ENCODE data around the gene HOXB9. TPM values are rescaled to one million over a fixed set of nuclear protein-coding genes. Genes with fewer than 3 reads are reported as not detected.

The HOXB9 gene
- total RNA-seq, 3 donors from 2014 or later (not counting 1 experiment from before 2014, with no cell fraction given): 0.12 to 1.0 (median 0.18) TPM

- Mint-ChIP-seq H3K27ac (peak overlapping the region; percentile 35 to 84), H3K27me3 (ENCODE audit: low read depth in 2 of 2) (peaks cover 81 to 86% of the 10 kb centered on the region in 2 donors), H3K9me3 (no peaks in the 10 kb centered on the region), H3K4me3 (peak overlapping the region; percentile 89), H3K36me3 (no peaks in the 10 kb centered on the region), H3K4me1 (peaks cover 18 to 20% of the 10 kb centered on the region in 2 donors)
- intact Hi-C loops (cut with micrococcal nuclease): no loop called here
- Histone ChIP-seq H3K27ac (ENCODE audit: low read length) (no peak overlapping the region), H3K36me3 (ENCODE audit: control insufficient read depth, insufficient read depth, low read length) (no peaks in the 10 kb centered on the region), H3K4me1 (ENCODE audit: control insufficient read depth, insufficient read depth, low read length) (peaks cover 28% of the 10 kb centered on the region), H3K4me3 (ENCODE audit: low read length) (peak overlapping the region; percentile 14), H3K9me3 (ENCODE audit: control insufficient read depth, insufficient read depth, low read length) (no peaks in the 10 kb centered on the region), H3K27me3 (ENCODE audit: control insufficient read depth, insufficient read depth, low read length) (peaks cover 71% of the 10 kb centered on the region)
- ATAC-seq (peak; percentile 58 to 75 (median 71)), DNase-seq (peak; percentile 39 to 73)
- under 1% methylated on average over 69 of the region's 69 CpGs for WGBS (ENCODE audit: insufficient coverage)
- no peak for TF ChIP-seq CTCF (IDR thresholded peaks at IDR 0.05)
Measured at GRCh38 chr17:48625495-48626244, 488 bp downstream of the HOXB9 start.

DNA sequence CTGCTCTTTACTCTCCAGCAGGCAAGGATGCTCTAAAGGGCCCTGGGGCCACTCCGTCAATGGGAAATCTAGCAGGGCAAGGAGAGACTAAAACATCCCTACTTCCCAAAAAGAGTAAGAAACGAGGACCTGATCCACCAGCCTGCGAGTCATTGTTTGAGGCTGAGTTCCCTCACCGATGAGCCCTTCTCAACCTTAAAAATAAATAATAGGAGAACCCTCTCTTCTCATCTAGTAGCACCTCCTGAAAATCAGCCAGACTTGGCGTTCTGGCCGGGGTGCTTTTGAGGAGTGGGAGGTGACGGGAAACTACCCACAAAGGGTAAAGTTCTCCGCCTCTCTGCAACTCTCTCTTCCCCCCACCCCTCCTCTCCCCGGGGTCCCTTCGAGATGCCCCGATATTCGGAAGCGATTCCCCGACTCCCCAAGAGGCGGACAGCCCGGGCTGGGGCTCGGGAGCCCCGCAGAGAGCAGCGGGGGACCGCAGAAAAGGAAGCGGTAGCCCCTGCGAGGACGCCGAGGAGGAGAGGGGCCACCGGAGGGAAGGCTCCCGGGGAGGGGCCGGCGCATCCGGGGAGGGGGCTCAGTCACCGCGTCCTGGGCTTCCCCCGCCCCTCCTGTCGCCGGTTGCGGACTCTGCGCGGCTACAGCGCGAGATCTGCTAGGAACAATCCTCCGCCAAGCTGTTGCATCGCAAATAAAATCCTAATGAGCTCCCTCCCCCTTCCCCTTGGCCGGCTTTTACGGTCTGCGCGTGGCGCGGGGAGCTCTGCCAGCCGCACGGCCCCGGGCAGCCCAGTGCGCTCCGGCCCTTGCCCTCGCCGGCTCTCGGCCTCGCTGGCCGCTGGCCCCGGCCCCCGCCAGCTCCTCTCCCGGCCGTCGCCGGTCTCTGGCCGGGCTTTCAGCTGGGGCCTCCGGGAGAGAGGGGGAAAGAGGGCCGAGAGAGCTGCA lies 1.3 kb downstream of the HOXB9 start:
- Histone ChIP-seq H3K4me1 (ENCODE audit: control insufficient read depth, insufficient read depth, low read length) (peaks cover 28% of the 10 kb centered on the region), H3K27me3 (ENCODE audit: control insufficient read depth, insufficient read depth, low read length) (peaks cover 73% of the 10 kb centered on the region), H3K9me3 (ENCODE audit: control insufficient read depth, insufficient read depth, low read length) (no peaks in the 10 kb centered on the region), H3K36me3 (ENCODE audit: control insufficient read depth, insufficient read depth, low read length) (no peaks in the 10 kb centered on the region), H3K4me3 (ENCODE audit: low read length) (no peak overlapping the region), H3K27ac (ENCODE audit: low read length) (no peak overlapping the region)
- intact Hi-C loops (cut with micrococcal nuclease): loop anchor here (5.0 kb wide), 1 partner anchor 543 kb away; no protein-coding TSS in a partner anchor
- peak overlapping the region in 1 of 2 donors; percentile 84 for H3K27ac Mint-ChIP-seq
- H3K4me3 Mint-ChIP-seq: peak overlapping the region; percentile 49
- H3K36me3 Mint-ChIP-seq: no peaks in the 10 kb centered on the region
- peak in 1 of 2 donors; percentile 62 for DNase-seq
- no peaks in the 10 kb centered on the region for H3K9me3 Mint-ChIP-seq
- H3K4me1 Mint-ChIP-seq: peaks cover 19 to 20% of the 10 kb centered on the region in 2 donors
- peaks cover 78 to 81% of the 10 kb centered on the region in 2 donors for H3K27me3 Mint-ChIP-seq (ENCODE audit: low read depth in 2 of 2)
- no peak for TF ChIP-seq CTCF (IDR thresholded peaks at IDR 0.05)
- ATAC-seq: peak in 2 of 3 donors; percentile 32 to 33
- WGBS (ENCODE audit: insufficient coverage): 3% methylated on average over 65 of the region's 66 CpGs

DNA sequence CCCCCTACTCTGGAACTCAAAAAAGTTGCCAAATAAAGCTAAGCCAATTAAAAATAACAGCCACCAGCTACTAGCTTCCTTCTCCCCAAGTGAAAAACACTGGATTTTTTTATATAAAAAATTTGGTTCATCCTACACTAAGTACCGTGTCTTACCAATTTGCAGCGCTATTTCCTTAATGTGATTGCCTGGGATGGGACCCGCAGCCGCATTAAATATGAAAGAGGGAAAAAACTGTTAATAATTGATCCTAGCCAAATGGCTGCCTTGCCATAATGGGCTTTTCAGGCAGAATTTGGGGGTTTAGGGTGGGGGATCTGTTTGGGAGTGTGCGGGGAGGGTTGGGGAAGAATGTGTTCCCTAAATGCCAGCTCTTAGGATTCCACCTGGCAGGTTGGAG lies 2.0 kb downstream of the HOXB9 start:
- peaks cover 20 to 23% of the 10 kb centered on the region in 2 donors for H3K4me1 Mint-ChIP-seq
- DNase-seq (no peak), ATAC-seq (no peak)
- peak overlapping the region; percentile 49 for H3K4me3 Mint-ChIP-seq
- H3K36me3 Mint-ChIP-seq: no peaks in the 10 kb centered on the region
- Histone ChIP-seq H3K9me3 (ENCODE audit: control insufficient read depth, insufficient read depth, low read length) (no peaks in the 10 kb centered on the region), H3K27me3 (ENCODE audit: control insufficient read depth, insufficient read depth, low read length) (peaks cover 73% of the 10 kb centered on the region), H3K4me3 (ENCODE audit: low read length) (no peak overlapping the region), H3K4me1 (ENCODE audit: control insufficient read depth, insufficient read depth, low read length) (peaks cover 28% of the 10 kb centered on the region), H3K36me3 (ENCODE audit: control insufficient read depth, insufficient read depth, low read length) (no peaks in the 10 kb centered on the region), H3K27ac (ENCODE audit: low read length) (no peak overlapping the region)
- peaks cover 78 to 81% of the 10 kb centered on the region in 2 donors for H3K27me3 Mint-ChIP-seq (ENCODE audit: low read depth in 2 of 2)
- intact Hi-C loops (cut with micrococcal nuclease): loop anchor here (5.0 kb wide), 1 partner anchor 542 kb away; no protein-coding TSS in a partner anchor
- no peak for TF ChIP-seq CTCF (IDR thresholded peaks at IDR 0.05)
- H3K27ac Mint-ChIP-seq: no peak overlapping the region
- no peaks in the 10 kb centered on the region for H3K9me3 Mint-ChIP-seq
- WGBS (ENCODE audit: insufficient coverage): 87% methylated on average over 5 of the region's 5 CpGs

Measured in natural killer cell (primary cell).